Nephron (organoid): ENCODE measurements around the gene MAPKAP1.

Experiments
- H3K27ac Mint-ChIP-seq, 3 experiments: 2 replicates each; pipeline ENCODE4 v1.8.0; 2020; ENCODE audit warnings: mixed read lengths in 3 of 3, mild to moderate bottlenecking in 2 of 3, moderate library complexity in 1 of 3
- H3K27me3 Mint-ChIP-seq: 2 replicates; pipeline ENCODE4 v1.8.0; 2021; ENCODE audit warnings: low read depth, mild to moderate bottlenecking, moderate library complexity, mixed read lengths
- H3K36me3 Mint-ChIP-seq: 2 replicates; pipeline ENCODE4 v1.8.0; 2020; ENCODE audit warnings: low read depth, mixed read lengths
- H3K4me1 Mint-ChIP-seq: 2 replicates; pipeline ENCODE4 v1.8.0; 2020; ENCODE audit warnings: mixed read lengths
- H3K4me3 Mint-ChIP-seq, 3 experiments: 2 replicates each; pipeline ENCODE4 v1.8.0; 2020; ENCODE audit warnings: mild to moderate bottlenecking in 3 of 3, mixed read lengths in 3 of 3, moderate library complexity in 2 of 3
- H3K9me3 Mint-ChIP-seq: 2 replicates; pipeline ENCODE4 v1.8.0; 2020; ENCODE audit warnings: mixed read lengths
- CTCF ChIP-seq, 3 experiments: fragments of 200-600 bp; sonication (generic); IDR thresholded peaks; one replicate each; pipeline ENCODE4 v1.5.0; 2021; ENCODE audit warnings: antibody characterized with exemption in 3 of 3; ENCODE audit not compliant: unreplicated experiment in 3 of 3

The MAPKAP1 gene

DNA sequence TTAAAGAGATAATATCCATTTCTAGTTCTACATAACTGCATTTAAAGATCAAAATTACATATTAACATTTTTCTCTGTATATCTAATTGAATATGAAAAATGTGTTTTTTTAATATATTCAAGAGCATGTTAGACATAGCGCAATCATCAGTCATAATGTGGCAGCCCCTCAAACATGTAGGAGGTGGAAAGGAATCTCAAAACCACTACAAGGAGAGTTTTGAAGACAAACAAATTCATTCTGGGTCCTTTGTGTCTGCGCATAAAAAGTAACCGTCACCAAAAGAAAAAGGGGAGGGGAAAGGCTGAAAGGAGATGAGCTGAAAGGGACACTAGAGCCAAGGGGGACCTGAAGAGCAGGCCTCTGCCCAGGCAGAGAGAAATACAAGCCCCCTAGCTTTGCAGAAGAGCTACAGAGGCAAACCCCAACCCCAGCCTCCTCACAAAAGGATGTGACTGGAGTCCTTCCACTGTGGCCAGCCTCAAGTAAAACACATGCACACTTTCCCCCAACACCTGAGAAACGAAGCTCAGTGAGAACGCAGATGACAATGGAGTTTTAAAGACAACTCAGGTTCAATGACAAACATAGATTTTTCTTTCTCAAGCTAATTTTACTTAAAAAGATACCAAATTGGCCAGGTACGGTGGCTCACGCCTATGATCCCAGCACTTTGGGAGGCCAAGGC lies 62.0 kb downstream of the MAPKAP1 start:
- Mint-ChIP-seq H3K4me3 (no peak overlapping the region), H3K27me3 (no peaks in the 10 kb centered on the region), H3K27ac (peak overlapping the region in 1 of 3 experiments; percentile 19), H3K9me3 (no peaks in the 10 kb centered on the region), H3K36me3 (peaks cover under 1% of the 10 kb centered on the region), H3K4me1 (peaks cover 27% of the 10 kb centered on the region)
- TF ChIP-seq CTCF (IDR thresholded peaks at IDR 0.05; ENCODE audit: unreplicated experiment in 3 of 3), result no peak

DNA sequence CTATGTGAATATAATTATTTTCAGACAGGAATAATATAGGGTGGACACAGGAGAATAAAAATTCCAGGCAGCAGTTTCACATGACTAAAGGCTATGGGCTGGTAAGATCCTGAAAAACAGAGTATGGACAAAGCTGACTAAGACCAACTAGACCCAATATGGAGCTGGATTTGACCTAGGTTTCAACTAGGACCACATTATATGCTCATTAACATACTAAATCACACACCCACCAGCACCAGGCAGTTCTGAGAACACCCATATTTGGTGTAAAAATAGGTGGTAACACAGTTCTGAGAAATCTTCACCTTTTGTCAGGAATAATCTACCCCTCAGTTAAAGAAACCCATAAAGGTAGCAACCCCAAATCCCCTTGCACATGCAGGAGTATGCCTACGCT lies 64.7 kb downstream of the MAPKAP1 start:
- Mint-ChIP-seq H3K4me3 (no peak overlapping the region), H3K4me1 (peaks cover 31% of the 10 kb centered on the region), H3K9me3 (no peaks in the 10 kb centered on the region), H3K27ac (no peak overlapping the region), H3K36me3 (no peaks in the 10 kb centered on the region), H3K27me3 (no peaks in the 10 kb centered on the region)
- no peak for TF ChIP-seq CTCF (IDR thresholded peaks at IDR 0.05; ENCODE audit: unreplicated experiment in 3 of 3)

GRCh38 chr9:125639057-125639456 lies 68.0 kb downstream of the MAPKAP1 start:
- H3K27me3 Mint-ChIP-seq, result no peaks in the 10 kb centered on the region
- no peaks in the 10 kb centered on the region for H3K36me3 Mint-ChIP-seq
- no peak overlapping the region for H3K27ac Mint-ChIP-seq
- no peaks in the 10 kb centered on the region for H3K9me3 Mint-ChIP-seq
- H3K4me3 Mint-ChIP-seq, result no peak overlapping the region
- TF ChIP-seq CTCF (IDR thresholded peaks at IDR 0.05; ENCODE audit: unreplicated experiment in 3 of 3), result no peak
- peaks cover 30% of the 10 kb centered on the region for H3K4me1 Mint-ChIP-seq

- H3K36me3 Mint-ChIP-seq, result no peaks in the 10 kb centered on the region
- peaks cover 33% of the 10 kb centered on the region for H3K4me1 Mint-ChIP-seq
- H3K27me3 Mint-ChIP-seq, result no peaks in the 10 kb centered on the region
- no peak for TF ChIP-seq CTCF (IDR thresholded peaks at IDR 0.05; ENCODE audit: unreplicated experiment in 3 of 3)
- H3K9me3 Mint-ChIP-seq, result no peaks in the 10 kb centered on the region
- H3K27ac Mint-ChIP-seq, result peak overlapping the region in 2 of 3 experiments; percentile 10 to 12
- H3K4me3 Mint-ChIP-seq, result no peak overlapping the region
Measured at GRCh38 chr9:125638239-125639045, 68.6 kb downstream of the MAPKAP1 start.

GRCh38 chr9:125637241-125637640 lies 69.8 kb downstream of the MAPKAP1 start:
- H3K4me3 Mint-ChIP-seq, result no peak overlapping the region
- peaks cover 33% of the 10 kb centered on the region for H3K4me1 Mint-ChIP-seq
- no peaks in the 10 kb centered on the region for H3K9me3 Mint-ChIP-seq
- no peak overlapping the region for H3K27ac Mint-ChIP-seq
- no peaks in the 10 kb centered on the region for H3K36me3 Mint-ChIP-seq
- no peak for TF ChIP-seq CTCF (IDR thresholded peaks at IDR 0.05; ENCODE audit: unreplicated experiment in 3 of 3)
- H3K27me3 Mint-ChIP-seq, result no peaks in the 10 kb centered on the region
